OCI-LY3 (cell line): ENCODE results near the gene TMEM120A.

Source experiments
- H2AFZ ChIP-seq: fragments of 200-600, 300-600 bp; shearing (Covaris generic); 2 replicates; pipeline ENCODE4 v1.6.0; 2014; ENCODE audit warnings: antibody characterized with exemption, low read depth, low read length
- H3K27ac ChIP-seq: fragments of 200-600, 300-600 bp; sonication (generic); 2 replicates; pipeline ENCODE4 v1.5.1; 2014; ENCODE audit warnings: mild to moderate bottlenecking, low read length, moderate library complexity, mixed read lengths
- H3K27me3 ChIP-seq: fragments of 200-600, 300-600 bp; sonication (generic); 2 replicates; pipeline ENCODE4 v1.6.1; 2014; ENCODE audit warnings: low read depth, low read length, mixed read lengths
- H3K36me3 ChIP-seq: fragments of 200-600, 300-600 bp; sonication (generic); replicated peaks from 2 replicates; pipeline ENCODE3; 2014; ENCODE audit warnings: low read depth, low read length, mixed read lengths
- H3K4me1 ChIP-seq: fragments of 300-600, 200-600 bp; sonication (generic); 2 replicates; pipeline ENCODE4 v1.6.1; 2014; ENCODE audit warnings: low read length, mixed read lengths
- H3K4me2 ChIP-seq: fragments of 200-600, 300-600 bp; sonication (generic); 2 replicates; pipeline ENCODE4 v1.6.1; 2014; ENCODE audit warnings: low read length, mixed read lengths
- H3K4me3 ChIP-seq: fragments of 300-600, 200-600 bp; sonication (generic); 2 replicates; pipeline ENCODE4 v1.5.1; 2014; ENCODE audit warnings: antibody characterized with exemption, mild to moderate bottlenecking, low read length, moderate library complexity
- H3K79me2 ChIP-seq: fragments of 300-600, 200-600 bp; shearing (Covaris generic); 2 replicates; pipeline ENCODE4 v1.6.1; 2014; ENCODE audit warnings: mild to moderate bottlenecking, low read length, mixed read lengths
- H3K9ac ChIP-seq: fragments of 300-600, 200-600 bp; shearing (Covaris generic); 2 replicates; pipeline ENCODE4 v1.6.0; 2014; ENCODE audit warnings: mild to moderate bottlenecking, low read length, moderate library complexity
- H3K9me3 ChIP-seq: fragments of 200-600, 300-600 bp; shearing (Covaris generic); 2 replicates; pipeline ENCODE4 v1.6.1; 2014; ENCODE audit warnings: low read length, mixed read lengths; ENCODE audit not compliant: insufficient read depth
- H4K20me1 ChIP-seq: fragments of 200-600, 300-600 bp; sonication (generic); 2 replicates; pipeline ENCODE4 v1.6.1; 2016; ENCODE audit warnings: low read length, mixed read lengths; ENCODE audit not compliant: insufficient read depth
- CTCF ChIP-seq: fragments of 200-600, 300-600 bp; sonication (generic); IDR thresholded peaks from 2 replicates; pipeline ENCODE4 v1.5.1; 2014; ENCODE audit warnings: antibody characterized with exemption, low read length, low read depth
- EZH2phosphoT487 ChIP-seq: fragments of 200-600 bp; shearing (Covaris generic); IDR thresholded peaks from 2 replicates; pipeline ENCODE4 v1.6.1; 2018; ENCODE audit warnings: antibody characterized with exemption, mixed run types, low read depth

Gene TMEM120A

GRCh38 chr7:75953431-75953830 lies 41.0 kb downstream of the TMEM120A start:
- peaks cover 6% of the 10 kb centered on the region for H3K36me3 ChIP-seq
- no peak overlapping the region for H2AFZ ChIP-seq
- H3K4me3 ChIP-seq: no peak overlapping the region
- H3K9ac ChIP-seq: no peak overlapping the region
- no peak for TF ChIP-seq CTCF
- no peak overlapping the region for H3K27ac ChIP-seq
- peaks cover 8% of the 10 kb centered on the region; the same call in 1 of the 2 replicates for H3K79me2 ChIP-seq
- H3K4me1 ChIP-seq: no peaks in the 10 kb centered on the region
- no peak overlapping the region for H3K4me2 ChIP-seq
- no peaks in the 10 kb centered on the region for H3K9me3 ChIP-seq
- H3K27me3 ChIP-seq: no peaks in the 10 kb centered on the region
- no peaks in the 10 kb centered on the region for H4K20me1 ChIP-seq

GRCh38 chr7:75951506-75951905 lies 42.9 kb downstream of the TMEM120A start:
- peaks cover 8% of the 10 kb centered on the region; the same call in 1 of the 2 replicates for H3K79me2 ChIP-seq
- no peaks in the 10 kb centered on the region for H3K27me3 ChIP-seq
- H3K36me3 ChIP-seq: peaks cover 3% of the 10 kb centered on the region
- no peak overlapping the region for H2AFZ ChIP-seq
- H3K9me3 ChIP-seq: no peaks in the 10 kb centered on the region
- H3K4me1 ChIP-seq: no peaks in the 10 kb centered on the region
- no peak overlapping the region for H3K4me2 ChIP-seq
- H3K4me3 ChIP-seq: no peak overlapping the region
- H3K9ac ChIP-seq: no peak overlapping the region
- no peaks in the 10 kb centered on the region for H4K20me1 ChIP-seq
- TF ChIP-seq CTCF: no peak
- TF ChIP-seq EZH2phosphoT487: no peak
- H3K27ac ChIP-seq: no peak overlapping the region

GRCh38 chr7:75950111-75950681 lies 44.2 kb downstream of the TMEM120A start:
- TF ChIP-seq CTCF (no peak), EZH2phosphoT487 (no peak)
- no peaks in the 10 kb centered on the region for H3K9me3 ChIP-seq
- no peak overlapping the region for H3K27ac ChIP-seq
- peaks cover 8% of the 10 kb centered on the region; the same call in 1 of the 2 replicates for H3K79me2 ChIP-seq
- no peaks in the 10 kb centered on the region for H3K4me1 ChIP-seq
- no peak overlapping the region for H2AFZ ChIP-seq
- H4K20me1 ChIP-seq: no peaks in the 10 kb centered on the region
- H3K4me3 ChIP-seq: no peak overlapping the region
- H3K36me3 ChIP-seq: no peaks in the 10 kb centered on the region
- no peak overlapping the region for H3K4me2 ChIP-seq
- no peak overlapping the region for H3K9ac ChIP-seq
- no peaks in the 10 kb centered on the region for H3K27me3 ChIP-seq

GRCh38 chr7:75948179-75948578 lies 46.2 kb downstream of the TMEM120A start:
- peaks cover 8% of the 10 kb centered on the region; the same call in 1 of the 2 replicates for H3K79me2 ChIP-seq
- no peaks in the 10 kb centered on the region for H3K36me3 ChIP-seq
- no peaks in the 10 kb centered on the region for H3K9me3 ChIP-seq
- H4K20me1 ChIP-seq: no peaks in the 10 kb centered on the region
- H2AFZ ChIP-seq: no peak overlapping the region
- no peak overlapping the region for H3K4me3 ChIP-seq
- H3K27me3 ChIP-seq: no peaks in the 10 kb centered on the region
- H3K4me2 ChIP-seq: no peak overlapping the region
- no peak overlapping the region for H3K9ac ChIP-seq
- no peak for TF ChIP-seq EZH2phosphoT487
- TF ChIP-seq CTCF: no peak
- no peaks in the 10 kb centered on the region for H3K4me1 ChIP-seq
- no peak overlapping the region for H3K27ac ChIP-seq
